NOMO-1 (cell line): Measurements from ENCODE around the gene ACOX3.

ENCODE experiments used
- DNase-seq, 2 experiments: peaks; one replicate each; lab custom pipeline; 2025; ENCODE audit not compliant: unreplicated experiment in 2 of 2; lab: John Stamatoyannopoulos, UW

ACOX3 gene

GRCh38 chr4:8377103-8378075 is 63.1 kb downstream of the ACOX3 start:
- DNase-seq, result no peak

- no peak for DNase-seq
Observed at GRCh38 chr4:8376361-8377102, 64.0 kb downstream of the ACOX3 start.

- DNase-seq, result no peak
Observed at GRCh38 chr4:8374851-8375649, 65.5 kb downstream of the ACOX3 start.

GRCh38 chr4:8373973-8374545 is 66.5 kb downstream of the ACOX3 start:
- DNase-seq, result no peak

GRCh38 chr4:8373270-8373972 is 67.1 kb downstream of the ACOX3 start:
- no peak for DNase-seq

GRCh38 chr4:8372506-8372905 is 68.0 kb downstream of the ACOX3 start:
- DNase-seq, result no peak

- DNase-seq, result no peak
Observed at GRCh38 chr4:8371596-8371995, 68.9 kb downstream of the ACOX3 start.

- DNase-seq, result no peak
Observed at GRCh38 chr4:8370835-8371595, 69.5 kb downstream of the ACOX3 start.

GRCh38 chr4:8370106-8370787 is 70.3 kb downstream of the ACOX3 start:
- DNase-seq, result no peak

GRCh38 chr4:8369426-8370105 is 71.0 kb downstream of the ACOX3 start:
- no peak for DNase-seq

GRCh38 chr4:8368998-8369397 is 71.5 kb downstream of the ACOX3 start:
- DNase-seq, result no peak

- no peak for DNase-seq
Observed at GRCh38 chr4:8368061-8368481, 72.5 kb downstream of the ACOX3 start.

GRCh38 chr4:8366601-8367000 is 73.9 kb downstream of the ACOX3 start:
- DNase-seq, result no peak

- DNase-seq, result no peak
Observed at GRCh38 chr4:8365951-8366350, 74.6 kb downstream of the ACOX3 start.

- DNase-seq, result no peak
Observed at GRCh38 chr4:8365353-8365752, 75.2 kb downstream of the ACOX3 start.

GRCh38 chr4:8364848-8365350 is 75.6 kb downstream of the ACOX3 start:
- no peak for DNase-seq

- no peak for DNase-seq
Observed at GRCh38 chr4:8364141-8364540, 76.4 kb downstream of the ACOX3 start.

- DNase-seq, result no peak
Observed at GRCh38 chr4:8362483-8362882, 78.0 kb downstream of the ACOX3 start.
